Cardiac muscle cell (in vitro differentiated cells and primary cell): ENCODE results near the gene PUM2. TPM values are rescaled to one million over a fixed set of nuclear protein-coding genes. Genes with fewer than 3 reads are reported as not detected.

Source experiments
- DNase-seq, 2 donors: peaks; one replicate each; pipeline versions ENCODE4 v3.0.0 to v3.0.0-alpha.2; 2010 to 2017; ENCODE audit warnings: low read depth in 1 of 2, low spot score in 1 of 2
- H3K27ac ChIP-seq: fragments of 200-600 bp; sonication (generic); 2 replicates; pipeline ENCODE4 v1.5.1; 2016
- H3K27me3 ChIP-seq: fragments of 200-600 bp; sonication (generic); 2 replicates; pipeline ENCODE4 v1.6.0; 2016; ENCODE audit warnings: control low read depth
- H3K36me3 ChIP-seq: fragments of 200-600 bp; sonication (generic); 2 replicates; pipeline ENCODE4 v1.5.1; 2016; ENCODE audit warnings: control low read depth
- H3K4me1 ChIP-seq: fragments of 200-600 bp; sonication (generic); 2 replicates; pipeline ENCODE4 v1.8.1; 2017; ENCODE audit warnings: low read depth, mild to moderate bottlenecking, mixed run types
- H3K4me3 ChIP-seq: fragments of 200-600 bp; sonication (generic); 2 replicates; pipeline ENCODE4 v1.5.1; 2016; ENCODE audit warnings: mild to moderate bottlenecking
- H3K9me3 ChIP-seq: fragments of 200-600 bp; sonication (generic); 2 replicates; pipeline ENCODE4 v1.5.1; 2017; ENCODE audit warnings: low read depth, mild to moderate bottlenecking, control low read depth
- CTCF ChIP-seq: IDR thresholded peaks from 2 replicates; pipeline ENCODE4 v1.5.1; 2012; ENCODE audit warnings: low read depth, mild to moderate bottlenecking, low read length
- polyA plus RNA-seq: library from polyadenylated mRNA; unstranded; fragments of >200 nt; fragmentation: Nextera tagmentation; extraction: Ambion mirVana; gene quantifications from 2 replicates; pipeline ENCODE4 v1.2.1, GENCODE V29; 2016
- total RNA-seq: library from RNA; depleted of rRNA; stranded (reverse); fragments of >200 nt; gene quantifications from 2 replicates; pipeline ENCODE4 v1.2.3, GENCODE V29; 2016

The PUM2 gene
- total and polyA plus RNA-seq, 2 experiments from 2014 or later = 20.1 to 35.8 TPM

- Histone ChIP-seq H3K36me3 (peaks cover 26% of the 10 kb centered on the region), H3K27ac (peak overlapping the region; percentile 4)
Measured at GRCh38 chr2:20304411-20304810, 46.2 kb downstream of the PUM2 start.

GRCh38 chr2:20303966-20304365 lies 46.7 kb downstream of the PUM2 start:
- peak overlapping the region; percentile 4 for H3K27ac ChIP-seq
- H3K4me1 ChIP-seq = peaks cover 7% of the 10 kb centered on the region
- no peak overlapping the region for H3K4me3 ChIP-seq
- TF ChIP-seq CTCF = no peak
- H3K27me3 ChIP-seq = no peaks in the 10 kb centered on the region
- H3K9me3 ChIP-seq = no peaks in the 10 kb centered on the region
- no peak for DNase-seq
- H3K36me3 ChIP-seq = peaks cover 28% of the 10 kb centered on the region

More at GRCh38 chr2:20304411-20304810, 46.2 kb downstream of the PUM2 start:
- Histone ChIP-seq H3K4me1 (peaks cover 7% of the 10 kb centered on the region), H3K27me3 (no peaks in the 10 kb centered on the region), H3K9me3 (no peaks in the 10 kb centered on the region), H3K4me3 (no peak overlapping the region)
- TF ChIP-seq CTCF = no peak
- DNase-seq = no peak

GRCh38 chr2:20302019-20302418 lies 48.6 kb downstream of the PUM2 start:
- Histone ChIP-seq H3K36me3 (peaks cover 26% of the 10 kb centered on the region), H3K4me3 (no peak overlapping the region), H3K4me1 (peaks cover 7% of the 10 kb centered on the region), H3K27ac (no peak overlapping the region), H3K27me3 (no peaks in the 10 kb centered on the region), H3K9me3 (no peaks in the 10 kb centered on the region)
- no peak for TF ChIP-seq CTCF
- DNase-seq = no peak

- no peak for DNase-seq
- Histone ChIP-seq H3K27ac (peak overlapping the region; percentile 25), H3K4me1 (peaks cover 7% of the 10 kb centered on the region), H3K36me3 (peaks cover 25% of the 10 kb centered on the region), H3K4me3 (no peak overlapping the region), H3K9me3 (no peaks in the 10 kb centered on the region), H3K27me3 (no peaks in the 10 kb centered on the region)
- no peak for TF ChIP-seq CTCF
Measured at GRCh38 chr2:20300656-20301055, 50.0 kb downstream of the PUM2 start.

DNA sequence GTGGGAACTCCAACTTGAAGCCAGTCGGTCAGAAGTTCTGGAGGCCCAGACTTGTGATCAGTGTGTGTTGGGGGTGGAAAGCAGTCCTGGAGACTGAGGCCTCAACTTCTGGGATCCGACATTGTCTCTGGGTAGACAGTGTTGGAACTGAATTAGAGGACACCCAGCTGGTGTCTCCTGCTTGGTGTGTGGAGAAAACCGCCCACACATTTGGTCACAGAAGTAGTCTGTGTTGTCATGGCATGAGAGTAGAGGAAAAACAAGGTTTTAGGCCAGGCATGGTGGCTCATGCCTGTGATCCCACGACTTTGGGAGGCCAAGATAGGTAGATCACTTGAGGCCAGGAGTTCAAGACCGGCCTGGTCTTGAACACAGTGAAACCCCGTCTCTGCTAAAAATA lies 51.5 kb downstream of the PUM2 start:
- Histone ChIP-seq H3K4me1 (peaks cover 2% of the 10 kb centered on the region), H3K36me3 (peaks cover 30% of the 10 kb centered on the region), H3K4me3 (no peak overlapping the region), H3K27me3 (no peaks in the 10 kb centered on the region), H3K9me3 (no peaks in the 10 kb centered on the region), H3K27ac (no peak overlapping the region)
- DNase-seq = no peak
- no peak for TF ChIP-seq CTCF

- H3K27me3 ChIP-seq = no peaks in the 10 kb centered on the region
- H3K4me1 ChIP-seq = no peaks in the 10 kb centered on the region
- peaks cover 56% of the 10 kb centered on the region for H3K36me3 ChIP-seq
- no peaks in the 10 kb centered on the region for H3K9me3 ChIP-seq
- H3K4me3 ChIP-seq = no peak overlapping the region
- DNase-seq = no peak
- H3K27ac ChIP-seq = no peak overlapping the region
- no peak for TF ChIP-seq CTCF
Measured at GRCh38 chr2:20294231-20294630, 56.4 kb downstream of the PUM2 start.
